Measurements from ENCODE around the gene KLHL33.

Gene KLHL33

DNA sequence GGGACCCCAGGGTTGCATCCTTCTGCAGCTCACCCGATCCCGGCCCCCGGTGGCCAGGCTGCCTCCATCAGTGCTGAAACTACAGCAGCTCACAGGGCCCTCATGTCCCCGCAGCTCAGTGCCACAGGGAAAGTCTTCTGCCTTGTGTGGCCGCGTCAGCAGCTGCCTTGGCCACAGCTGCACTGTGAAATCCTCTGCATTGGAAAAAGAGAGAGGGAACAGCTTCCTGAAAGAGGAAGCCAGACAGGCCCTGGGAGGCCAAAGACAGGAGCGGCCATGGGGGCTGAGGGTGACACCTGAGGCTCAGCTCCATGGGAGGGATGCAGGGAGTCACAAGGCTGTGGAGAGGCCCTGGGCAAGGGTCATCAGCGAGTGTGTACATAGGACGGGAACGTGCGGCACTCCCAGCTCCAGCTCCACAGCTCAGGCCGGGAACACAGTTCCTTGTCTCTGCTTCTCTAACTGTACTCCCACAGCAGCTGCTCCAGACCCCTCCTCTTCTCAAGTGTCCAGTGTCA lies 59.8 kb downstream of the KLHL33 start:
- no peaks in the 10 kb centered on the region for H3K9me3 ChIP-seq (ENCODE audit: control insufficient read depth, insufficient read depth, low read depth, low read length)
- H3K4me3 ChIP-seq (ENCODE audit: low read depth, low read length), result no peak overlapping the region
- POLR2A ChIA-PET, result no interaction called here
- CTCF ChIA-PET, result interaction anchor here (1.3 kb wide), 1 partner anchor 49 kb away, joined by 4 read pairs; no protein-coding TSS in a partner anchor
- TF ChIP-seq ZFP37 (tag by site-specific recombination; IDR thresholded peaks at IDR 0.05) (no peak), MZF1 (tag by site-specific recombination; IDR thresholded peaks at IDR 0.05; ENCODE audit: borderline replicate concordance) (no peak), ZNF664 (tag by site-specific recombination; IDR thresholded peaks at IDR 0.05) (no peak), ZNF521 (tag by site-specific recombination; IDR thresholded peaks at IDR 0.05) (no peak), YY1 (tag by site-specific recombination; IDR thresholded peaks at IDR 0.05) (no peak), ZNF16 (tag by site-specific recombination; IDR thresholded peaks at IDR 0.05; ENCODE audit: low read depth) (no peak), YY2 (tag by site-specific recombination; IDR thresholded peaks at IDR 0.05) (no peak), ZNF184 (tag by site-specific recombination; IDR thresholded peaks at IDR 0.05) (no peak), HOXC10 (CRISPR knock-in tag; IDR thresholded peaks at IDR 0.05) (no peak), ZNF768 (tag by site-specific recombination; IDR thresholded peaks at IDR 0.05) (no peak), ZNF223 (tag by site-specific recombination; IDR thresholded peaks at IDR 0.05) (no peak)
- TF ChIP-seq, protein P1, sequence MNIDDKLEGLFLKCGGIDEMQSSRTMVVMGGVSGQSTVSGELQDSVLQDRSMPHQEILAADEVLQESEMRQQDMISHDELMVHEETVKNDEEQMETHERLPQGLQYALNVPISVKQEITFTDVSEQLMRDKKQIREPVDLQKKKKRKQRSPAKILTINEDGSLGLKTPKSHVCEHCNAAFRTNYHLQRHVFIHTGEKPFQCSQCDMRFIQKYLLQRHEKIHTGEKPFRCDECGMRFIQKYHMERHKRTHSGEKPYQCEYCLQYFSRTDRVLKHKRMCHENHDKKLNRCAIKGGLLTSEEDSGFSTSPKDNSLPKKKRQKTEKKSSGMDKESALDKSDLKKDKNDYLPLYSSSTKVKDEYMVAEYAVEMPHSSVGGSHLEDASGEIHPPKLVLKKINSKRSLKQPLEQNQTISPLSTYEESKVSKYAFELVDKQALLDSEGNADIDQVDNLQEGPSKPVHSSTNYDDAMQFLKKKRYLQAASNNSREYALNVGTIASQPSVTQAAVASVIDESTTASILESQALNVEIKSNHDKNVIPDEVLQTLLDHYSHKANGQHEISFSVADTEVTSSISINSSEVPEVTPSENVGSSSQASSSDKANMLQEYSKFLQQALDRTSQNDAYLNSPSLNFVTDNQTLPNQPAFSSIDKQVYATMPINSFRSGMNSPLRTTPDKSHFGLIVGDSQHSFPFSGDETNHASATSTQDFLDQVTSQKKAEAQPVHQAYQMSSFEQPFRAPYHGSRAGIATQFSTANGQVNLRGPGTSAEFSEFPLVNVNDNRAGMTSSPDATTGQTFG (tag by site-specific recombination; IDR thresholded peaks at IDR 0.05; ENCODE audit: borderline replicate concordance), result no peak
- TF ChIP-seq, protein P2, sequence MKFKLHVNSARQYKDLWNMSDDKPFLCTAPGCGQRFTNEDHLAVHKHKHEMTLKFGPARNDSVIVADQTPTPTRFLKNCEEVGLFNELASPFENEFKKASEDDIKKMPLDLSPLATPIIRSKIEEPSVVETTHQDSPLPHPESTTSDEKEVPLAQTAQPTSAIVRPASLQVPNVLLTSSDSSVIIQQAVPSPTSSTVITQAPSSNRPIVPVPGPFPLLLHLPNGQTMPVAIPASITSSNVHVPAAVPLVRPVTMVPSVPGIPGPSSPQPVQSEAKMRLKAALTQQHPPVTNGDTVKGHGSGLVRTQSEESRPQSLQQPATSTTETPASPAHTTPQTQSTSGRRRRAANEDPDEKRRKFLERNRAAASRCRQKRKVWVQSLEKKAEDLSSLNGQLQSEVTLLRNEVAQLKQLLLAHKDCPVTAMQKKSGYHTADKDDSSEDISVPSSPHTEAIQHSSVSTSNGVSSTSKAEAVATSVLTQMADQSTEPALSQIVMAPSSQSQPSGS (tag by site-specific recombination; IDR thresholded peaks at IDR 0.05; ENCODE audit: low read depth), result no peak
- TF ChIP-seq, protein P3, sequence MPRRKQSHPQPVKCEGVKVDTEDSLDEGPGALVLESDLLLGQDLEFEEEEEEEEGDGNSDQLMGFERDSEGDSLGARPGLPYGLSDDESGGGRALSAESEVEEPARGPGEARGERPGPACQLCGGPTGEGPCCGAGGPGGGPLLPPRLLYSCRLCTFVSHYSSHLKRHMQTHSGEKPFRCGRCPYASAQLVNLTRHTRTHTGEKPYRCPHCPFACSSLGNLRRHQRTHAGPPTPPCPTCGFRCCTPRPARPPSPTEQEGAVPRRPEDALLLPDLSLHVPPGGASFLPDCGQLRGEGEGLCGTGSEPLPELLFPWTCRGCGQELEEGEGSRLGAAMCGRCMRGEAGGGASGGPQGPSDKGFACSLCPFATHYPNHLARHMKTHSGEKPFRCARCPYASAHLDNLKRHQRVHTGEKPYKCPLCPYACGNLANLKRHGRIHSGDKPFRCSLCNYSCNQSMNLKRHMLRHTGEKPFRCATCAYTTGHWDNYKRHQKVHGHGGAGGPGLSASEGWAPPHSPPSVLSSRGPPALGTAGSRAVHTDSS (tag by site-specific recombination; IDR thresholded peaks at IDR 0.05), result no peak
- TF ChIP-seq, protein P4, sequence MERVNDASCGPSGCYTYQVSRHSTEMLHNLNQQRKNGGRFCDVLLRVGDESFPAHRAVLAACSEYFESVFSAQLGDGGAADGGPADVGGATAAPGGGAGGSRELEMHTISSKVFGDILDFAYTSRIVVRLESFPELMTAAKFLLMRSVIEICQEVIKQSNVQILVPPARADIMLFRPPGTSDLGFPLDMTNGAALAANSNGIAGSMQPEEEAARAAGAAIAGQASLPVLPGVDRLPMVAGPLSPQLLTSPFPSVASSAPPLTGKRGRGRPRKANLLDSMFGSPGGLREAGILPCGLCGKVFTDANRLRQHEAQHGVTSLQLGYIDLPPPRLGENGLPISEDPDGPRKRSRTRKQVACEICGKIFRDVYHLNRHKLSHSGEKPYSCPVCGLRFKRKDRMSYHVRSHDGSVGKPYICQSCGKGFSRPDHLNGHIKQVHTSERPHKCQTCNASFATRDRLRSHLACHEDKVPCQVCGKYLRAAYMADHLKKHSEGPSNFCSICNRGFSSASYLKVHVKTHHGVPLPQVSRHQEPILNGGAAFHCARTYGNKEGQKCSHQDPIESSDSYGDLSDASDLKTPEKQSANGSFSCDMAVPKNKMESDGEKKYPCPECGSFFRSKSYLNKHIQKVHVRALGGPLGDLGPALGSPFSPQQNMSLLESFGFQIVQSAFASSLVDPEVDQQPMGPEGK (tag by site-specific recombination; IDR thresholded peaks at IDR 0.05), result no peak
- TF ChIP-seq, protein P5, sequence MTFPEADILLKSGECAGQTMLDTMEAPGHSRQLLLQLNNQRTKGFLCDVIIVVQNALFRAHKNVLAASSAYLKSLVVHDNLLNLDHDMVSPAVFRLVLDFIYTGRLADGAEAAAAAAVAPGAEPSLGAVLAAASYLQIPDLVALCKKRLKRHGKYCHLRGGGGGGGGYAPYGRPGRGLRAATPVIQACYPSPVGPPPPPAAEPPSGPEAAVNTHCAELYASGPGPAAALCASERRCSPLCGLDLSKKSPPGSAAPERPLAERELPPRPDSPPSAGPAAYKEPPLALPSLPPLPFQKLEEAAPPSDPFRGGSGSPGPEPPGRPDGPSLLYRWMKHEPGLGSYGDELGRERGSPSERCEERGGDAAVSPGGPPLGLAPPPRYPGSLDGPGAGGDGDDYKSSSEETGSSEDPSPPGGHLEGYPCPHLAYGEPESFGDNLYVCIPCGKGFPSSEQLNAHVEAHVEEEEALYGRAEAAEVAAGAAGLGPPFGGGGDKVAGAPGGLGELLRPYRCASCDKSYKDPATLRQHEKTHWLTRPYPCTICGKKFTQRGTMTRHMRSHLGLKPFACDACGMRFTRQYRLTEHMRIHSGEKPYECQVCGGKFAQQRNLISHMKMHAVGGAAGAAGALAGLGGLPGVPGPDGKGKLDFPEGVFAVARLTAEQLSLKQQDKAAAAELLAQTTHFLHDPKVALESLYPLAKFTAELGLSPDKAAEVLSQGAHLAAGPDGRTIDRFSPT (tag by site-specific recombination; IDR thresholded peaks at IDR 0.05), result no peak
- TF ChIP-seq, protein P6, sequence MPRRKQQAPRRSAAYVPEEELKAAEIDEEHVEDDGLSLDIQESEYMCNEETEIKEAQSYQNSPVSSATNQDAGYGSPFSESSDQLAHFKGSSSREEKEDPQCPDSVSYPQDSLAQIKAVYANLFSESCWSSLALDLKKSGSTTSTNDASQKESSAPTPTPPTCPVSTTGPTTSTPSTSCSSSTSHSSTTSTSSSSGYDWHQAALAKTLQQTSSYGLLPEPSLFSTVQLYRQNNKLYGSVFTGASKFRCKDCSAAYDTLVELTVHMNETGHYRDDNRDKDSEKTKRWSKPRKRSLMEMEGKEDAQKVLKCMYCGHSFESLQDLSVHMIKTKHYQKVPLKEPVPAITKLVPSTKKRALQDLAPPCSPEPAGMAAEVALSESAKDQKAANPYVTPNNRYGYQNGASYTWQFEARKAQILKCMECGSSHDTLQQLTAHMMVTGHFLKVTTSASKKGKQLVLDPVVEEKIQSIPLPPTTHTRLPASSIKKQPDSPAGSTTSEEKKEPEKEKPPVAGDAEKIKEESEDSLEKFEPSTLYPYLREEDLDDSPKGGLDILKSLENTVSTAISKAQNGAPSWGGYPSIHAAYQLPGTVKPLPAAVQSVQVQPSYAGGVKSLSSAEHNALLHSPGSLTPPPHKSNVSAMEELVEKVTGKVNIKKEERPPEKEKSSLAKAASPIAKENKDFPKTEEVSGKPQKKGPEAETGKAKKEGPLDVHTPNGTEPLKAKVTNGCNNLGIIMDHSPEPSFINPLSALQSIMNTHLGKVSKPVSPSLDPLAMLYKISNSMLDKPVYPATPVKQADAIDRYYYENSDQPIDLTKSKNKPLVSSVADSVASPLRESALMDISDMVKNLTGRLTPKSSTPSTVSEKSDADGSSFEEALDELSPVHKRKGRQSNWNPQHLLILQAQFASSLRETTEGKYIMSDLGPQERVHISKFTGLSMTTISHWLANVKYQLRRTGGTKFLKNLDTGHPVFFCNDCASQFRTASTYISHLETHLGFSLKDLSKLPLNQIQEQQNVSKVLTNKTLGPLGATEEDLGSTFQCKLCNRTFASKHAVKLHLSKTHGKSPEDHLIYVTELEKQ (tag by site-specific recombination; IDR thresholded peaks at IDR 0.05; ENCODE audit: borderline replicate concordance), result no peak
- TF ChIP-seq, protein P7, sequence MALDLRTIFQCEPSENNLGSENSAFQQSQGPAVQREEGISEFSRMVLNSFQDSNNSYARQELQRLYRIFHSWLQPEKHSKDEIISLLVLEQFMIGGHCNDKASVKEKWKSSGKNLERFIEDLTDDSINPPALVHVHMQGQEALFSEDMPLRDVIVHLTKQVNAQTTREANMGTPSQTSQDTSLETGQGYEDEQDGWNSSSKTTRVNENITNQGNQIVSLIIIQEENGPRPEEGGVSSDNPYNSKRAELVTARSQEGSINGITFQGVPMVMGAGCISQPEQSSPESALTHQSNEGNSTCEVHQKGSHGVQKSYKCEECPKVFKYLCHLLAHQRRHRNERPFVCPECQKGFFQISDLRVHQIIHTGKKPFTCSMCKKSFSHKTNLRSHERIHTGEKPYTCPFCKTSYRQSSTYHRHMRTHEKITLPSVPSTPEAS (tag by site-specific recombination; IDR thresholded peaks at IDR 0.05), result no peak
- no peak overlapping the region for H3K27ac ChIP-seq (ENCODE audit: extremely low read depth, low read depth, low read length)
- peaks cover 10 to 88% of the 10 kb centered on the region in 2 experiments; a peak in 2 of 3 replicates for H3K36me3 ChIP-seq (ENCODE audit: control insufficient read depth in 2 of 2, insufficient read depth in 1 of 2, low read length in 2 of 2)
- H3K4me1 ChIP-seq (ENCODE audit: control insufficient read depth, insufficient read depth, low read length), result no peaks in the 10 kb centered on the region
